Measurements from ENCODE around the gene SLC8A2.
"Not testable (repeated sequence)": the region's sequence is repeated elsewhere in the genome, so short reads cannot be mapped to it uniquely, and the experiment has no call there.

Gene SLC8A2

GRCh38 chr19:47405854-47406417 is 65.8 kb downstream of the SLC8A2 start:
- no peak for DNase-seq

- DNase-seq = no peak
Observed at GRCh38 chr19:47405197-47405550, 66.5 kb downstream of the SLC8A2 start.

DNA sequence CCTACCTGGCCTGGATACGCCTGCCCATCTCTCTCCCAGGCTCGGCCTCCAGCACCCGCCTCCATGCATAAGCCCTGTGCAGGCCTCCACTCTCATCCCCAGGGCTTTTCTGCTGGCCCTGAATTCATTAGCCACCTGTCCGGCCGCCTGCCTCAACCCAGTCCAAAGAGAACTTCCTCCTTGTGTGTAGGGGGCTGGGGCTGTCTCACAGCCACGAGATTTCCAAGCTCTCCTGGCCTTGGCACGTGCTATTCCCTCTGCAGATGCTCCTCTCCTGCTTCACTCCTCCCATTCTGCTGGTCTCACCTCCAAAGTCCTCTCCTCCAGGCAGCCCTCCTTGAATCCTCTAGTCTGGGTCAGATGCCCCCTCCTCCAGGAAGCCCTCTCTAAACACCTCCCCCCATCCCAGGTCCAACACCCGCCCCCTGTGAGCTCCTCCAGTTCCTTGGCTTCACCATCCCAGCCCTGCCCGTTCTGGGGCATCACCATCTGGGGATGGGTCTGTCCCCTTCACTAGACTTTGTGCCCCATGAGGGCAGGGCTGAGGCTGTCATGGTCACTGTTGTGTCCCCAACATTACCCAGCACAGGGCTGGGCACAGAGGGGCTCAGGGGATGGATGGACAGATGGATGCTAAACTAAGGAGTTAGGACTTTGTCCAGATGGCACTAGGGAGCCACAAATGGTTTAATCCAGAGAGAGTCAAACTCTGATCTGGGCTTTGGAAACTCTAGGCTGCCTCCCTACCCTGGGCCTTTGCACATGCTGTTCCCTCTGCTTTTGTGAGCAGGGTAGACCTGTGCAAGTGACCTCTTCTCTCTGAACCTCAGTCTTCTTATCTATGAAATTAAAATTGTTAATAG is 67.1 kb downstream of the SLC8A2 start:
- no peak for DNase-seq

DNA sequence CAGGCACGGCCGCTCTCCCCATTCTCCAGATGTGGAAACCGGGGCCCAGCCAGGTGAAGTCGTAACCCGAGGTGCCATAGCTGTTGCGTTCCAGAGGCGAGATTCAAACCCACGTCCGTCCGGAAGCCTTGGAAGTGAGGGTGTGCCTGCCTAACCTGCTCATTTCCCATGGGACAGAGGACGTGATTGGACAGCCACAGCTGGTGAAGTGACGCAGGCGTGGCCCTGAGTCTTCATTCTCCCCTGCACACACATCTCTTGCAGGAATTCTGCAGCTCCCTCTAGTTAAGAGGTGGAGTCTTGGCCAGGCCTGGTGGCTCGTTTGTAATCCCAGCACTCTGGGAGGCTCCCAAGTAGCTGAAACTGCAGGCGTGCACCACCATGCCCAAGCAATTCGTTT is 69.2 kb downstream of the SLC8A2 start:
- no peak for DNase-seq

DNA sequence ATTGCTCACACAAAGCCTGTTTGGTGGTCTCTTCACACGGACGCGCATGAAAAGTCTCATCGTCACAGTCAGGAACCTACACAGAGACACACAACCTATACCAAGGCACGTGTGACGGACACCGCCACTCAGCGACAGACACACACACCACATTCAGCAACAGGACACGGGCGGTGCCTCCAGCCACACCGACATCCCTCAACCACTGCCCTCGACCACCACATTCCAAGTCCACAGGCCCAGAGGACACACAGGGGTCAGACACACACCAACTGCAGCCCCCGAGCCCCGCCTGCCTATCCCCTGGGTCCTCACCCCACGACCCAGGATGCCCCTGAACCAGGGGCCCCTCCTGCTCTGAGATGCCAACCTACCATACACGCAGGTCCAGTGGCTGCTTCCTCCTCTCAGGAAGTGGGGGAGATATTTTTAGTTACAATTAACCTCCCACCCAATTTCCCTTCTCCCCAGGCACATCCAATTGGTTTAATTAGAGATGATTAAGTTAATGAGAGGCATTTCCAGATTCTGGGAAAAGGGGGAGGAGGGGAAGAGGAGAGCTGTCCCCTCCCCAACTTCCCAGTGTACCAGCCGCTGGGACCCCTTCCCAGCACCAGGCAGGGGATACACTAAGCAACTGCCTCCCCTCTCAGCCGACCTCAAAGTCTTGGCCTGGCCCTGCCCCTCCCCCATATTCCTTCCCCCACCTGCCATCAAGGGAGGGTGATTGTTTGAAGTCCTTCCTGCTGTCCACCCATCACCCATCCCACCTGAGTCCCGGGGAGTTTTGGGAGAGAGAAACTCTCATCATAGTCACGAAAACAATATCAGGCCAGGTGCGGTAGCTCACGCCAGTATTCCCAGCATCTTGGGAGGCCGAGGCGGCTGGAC is 72.7 kb downstream of the SLC8A2 start:
- no peak for DNase-seq

DNA sequence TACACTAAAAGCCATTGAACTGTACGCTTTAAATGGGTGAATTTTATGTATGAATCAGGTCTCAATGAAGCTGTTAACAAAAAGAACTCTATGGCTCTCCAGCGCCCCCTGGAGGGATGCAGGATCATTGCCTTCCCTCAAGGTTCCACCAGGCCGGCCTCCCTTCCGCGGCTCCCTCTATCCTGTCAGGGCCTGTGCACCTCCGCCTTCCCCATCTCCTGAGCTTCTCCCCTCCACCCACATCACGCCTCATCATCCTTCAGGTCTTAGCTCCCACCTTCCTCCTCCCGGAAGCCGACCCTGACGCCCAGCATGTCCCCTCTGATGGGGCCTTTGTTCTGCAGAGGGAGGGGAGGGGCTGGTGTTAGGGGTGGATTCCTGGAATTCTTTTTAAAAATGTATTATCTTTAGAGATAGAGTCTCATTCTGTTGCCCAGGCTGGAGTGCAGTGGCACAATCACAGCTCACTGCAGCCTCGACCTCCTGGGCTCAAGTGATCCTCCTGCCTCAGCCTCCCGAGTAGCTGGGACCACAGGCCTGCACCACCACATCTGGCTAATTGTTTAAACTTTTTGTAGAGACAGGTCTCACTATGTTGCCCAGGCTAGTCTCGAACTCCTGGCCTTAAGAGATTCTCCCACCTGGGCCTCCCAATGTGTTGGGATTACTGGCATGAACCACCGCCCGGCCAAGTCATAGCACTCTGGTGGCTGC is 80.0 kb downstream of the SLC8A2 start:
- DNase-seq = peak; percentile 90

- DNase-seq = no peak
Observed at GRCh38 chr19:47390533-47391488, 80.9 kb downstream of the SLC8A2 start.

- DNase-seq = peak; percentile 63
Observed at GRCh38 chr19:47389150-47389556, 82.5 kb downstream of the SLC8A2 start.

DNA sequence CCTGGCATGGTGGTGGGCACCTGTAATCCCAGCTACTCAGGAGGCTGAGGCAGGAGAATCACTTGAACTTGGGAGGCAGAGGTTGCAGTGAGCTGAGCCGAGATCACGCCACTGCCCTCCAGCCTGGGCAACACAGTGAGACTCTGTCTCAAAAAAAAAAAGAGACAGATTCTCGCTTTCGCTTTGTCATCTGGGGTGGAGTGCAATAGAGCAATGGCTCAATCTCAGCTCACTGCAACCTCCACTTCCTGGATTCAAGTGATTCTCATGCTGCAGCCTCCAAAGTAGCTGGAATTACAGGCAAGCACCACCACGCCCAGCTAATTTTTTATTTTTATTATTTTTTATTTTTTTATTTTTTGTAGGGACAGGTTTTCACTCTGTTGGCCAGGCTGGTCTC is 83.0 kb downstream of the SLC8A2 start:
- peak; percentile 22 for DNase-seq

GRCh38 chr19:47387623-47388022 is 84.1 kb downstream of the SLC8A2 start:
- DNase-seq = not testable (repeated sequence)

DNA sequence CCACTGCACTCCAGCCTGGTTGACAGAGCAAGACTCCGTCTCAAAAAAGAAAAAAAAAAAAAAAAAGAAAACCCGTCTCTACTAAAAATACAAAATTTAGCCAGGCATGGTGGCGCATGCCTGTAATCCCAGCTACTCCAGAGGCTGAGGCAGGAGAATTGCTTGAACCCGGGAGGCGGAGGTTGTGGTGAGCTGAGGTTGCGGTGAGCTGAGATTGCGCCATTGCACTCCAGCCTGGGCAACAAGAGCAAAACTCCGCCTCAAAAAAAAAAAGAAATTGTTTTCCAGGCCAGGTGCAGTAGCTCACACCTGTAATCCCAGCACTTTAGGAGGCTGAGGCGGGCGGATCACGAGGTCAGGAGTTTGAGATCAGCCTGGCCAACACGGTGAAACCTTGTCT is 85.1 kb downstream of the SLC8A2 start:
- not testable (repeated sequence) for DNase-seq

GRCh38 chr19:47384533-47384932 is 87.2 kb downstream of the SLC8A2 start:
- DNase-seq = not testable (repeated sequence)

- DNase-seq = not testable (repeated sequence)
Observed at GRCh38 chr19:47383890-47384289, 87.8 kb downstream of the SLC8A2 start.

- DNase-seq = peak; percentile 73
Observed at GRCh38 chr19:47381653-47382279, 89.9 kb downstream of the SLC8A2 start.

DNA sequence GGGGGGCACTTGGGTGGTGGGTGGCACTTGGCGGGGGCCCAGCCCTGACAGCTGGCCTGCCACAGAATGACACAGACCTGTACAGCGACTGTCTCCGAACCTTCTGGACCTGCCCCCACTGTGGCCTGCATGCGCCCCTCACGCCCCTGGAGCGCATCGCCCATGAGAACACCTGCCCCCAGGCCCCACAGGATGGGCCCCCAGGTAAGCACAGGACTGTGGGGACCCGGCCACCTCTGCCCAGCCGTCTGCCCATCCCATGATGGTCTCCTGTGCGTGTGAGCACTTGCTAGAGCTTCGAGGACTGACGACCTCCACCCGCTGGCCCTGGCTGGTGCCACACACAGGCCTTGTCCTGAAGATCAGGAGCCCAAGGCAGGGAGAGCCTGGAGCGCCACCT is 90.6 kb downstream of the SLC8A2 start:
- DNase-seq = no peak

GRCh38 chr19:47380559-47380958 is 91.1 kb downstream of the SLC8A2 start:
- DNase-seq = no peak

- DNase-seq = no peak
Observed at GRCh38 chr19:47379381-47379938, 92.2 kb downstream of the SLC8A2 start.

DNA sequence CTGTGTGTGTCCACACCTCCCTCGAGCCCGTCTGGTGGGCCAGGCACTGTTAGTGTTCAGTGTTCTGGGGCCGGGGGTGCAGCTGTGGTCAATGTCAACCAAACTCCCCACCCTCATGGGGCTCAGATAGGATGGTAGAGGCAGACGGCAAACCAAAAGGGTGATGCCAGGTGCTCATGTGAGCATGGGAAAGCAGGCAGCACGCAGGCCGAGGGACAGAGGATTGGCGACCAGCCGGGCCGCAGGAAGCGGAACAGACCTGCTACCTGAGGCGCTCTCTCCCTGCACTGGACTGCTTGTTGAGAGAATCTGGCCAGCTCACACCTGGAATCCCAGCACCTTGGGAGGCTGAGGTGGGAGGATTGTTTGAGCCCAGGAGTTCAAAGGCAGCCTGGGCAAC is 93.4 kb downstream of the SLC8A2 start:
- no peak for DNase-seq

Measured in hematopoietic multipotent progenitor cell treated with erythropoietin and hydrocortisone succinate and interleukin-3 and kit ligand, for 4 days (in vitro differentiated cells).